Caki2 (cell line): ENCODE results near the gene MYMK. TPM values are rescaled to one million over a fixed set of nuclear protein-coding genes. Genes with fewer than 3 reads are reported as not detected.

Source experiments
- DNase-seq: peaks from one replicate; pipeline ENCODE4 v3.0.0-alpha.2; 2015; ENCODE audit warnings: low read depth
- in situ Hi-C: cut with HindIII; loops from 2 replicates; pipeline ENCODE4 v1.10.0; 2016; ENCODE audit warnings: low sequenced_read_pairs, low pct_unique_long_range_greater_than_20kb, mixed read lengths
- total RNA-seq: library from RNA; depleted of rRNA; stranded (reverse); fragments of >200 nt; shearing (Covaris generic); gene quantifications from 2 replicates; pipeline ENCODE4 v1.2.3, GENCODE V29; 2014; ENCODE audit warnings: low replicate concordance

MYMK gene
- total RNA-seq, 1 experiment from 2014 or later = not detected

DNA sequence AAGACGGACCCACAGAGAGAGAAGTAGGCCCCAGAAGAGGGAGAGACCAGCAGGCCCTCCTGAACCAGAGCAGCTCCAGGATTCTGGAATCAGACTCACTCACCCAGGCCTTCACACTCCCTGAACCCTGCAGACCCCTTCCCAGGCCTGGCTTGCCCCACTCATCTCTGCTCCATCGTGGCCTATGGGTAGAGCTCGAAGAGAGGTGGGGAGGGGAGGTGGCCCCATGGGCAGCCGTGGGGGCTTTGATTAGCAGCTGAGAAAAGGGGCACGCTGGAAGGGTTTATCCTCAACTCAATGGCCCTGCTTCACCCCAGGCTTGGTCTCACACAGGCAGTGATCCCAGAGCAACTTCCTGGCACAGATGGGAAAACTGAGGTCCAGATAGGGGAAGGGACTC lies 613 bp downstream of the MYMK start:
- in situ Hi-C loops = no loop called here
- no peak for DNase-seq

DNA sequence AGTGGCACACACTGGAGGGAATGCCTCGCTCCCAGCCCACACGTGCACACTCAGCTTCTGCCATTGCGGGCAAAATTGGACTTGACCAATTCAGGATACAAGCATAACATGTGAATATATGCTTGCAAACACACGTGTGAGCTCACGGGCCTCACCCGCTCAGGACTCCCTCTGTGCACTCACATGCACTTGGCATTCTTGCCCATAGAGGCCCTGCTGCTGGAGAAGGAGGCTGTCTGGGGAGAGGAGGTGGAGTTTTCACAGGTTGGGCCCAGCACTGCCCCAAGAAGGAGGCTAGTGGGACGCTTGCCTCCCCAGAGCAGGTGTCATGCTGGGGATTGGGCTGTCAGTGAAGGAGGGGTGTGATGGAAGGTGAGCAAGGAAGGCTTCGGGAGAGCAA lies 1.7 kb downstream of the MYMK start:
- in situ Hi-C loops = no loop called here
- no peak for DNase-seq

DNA sequence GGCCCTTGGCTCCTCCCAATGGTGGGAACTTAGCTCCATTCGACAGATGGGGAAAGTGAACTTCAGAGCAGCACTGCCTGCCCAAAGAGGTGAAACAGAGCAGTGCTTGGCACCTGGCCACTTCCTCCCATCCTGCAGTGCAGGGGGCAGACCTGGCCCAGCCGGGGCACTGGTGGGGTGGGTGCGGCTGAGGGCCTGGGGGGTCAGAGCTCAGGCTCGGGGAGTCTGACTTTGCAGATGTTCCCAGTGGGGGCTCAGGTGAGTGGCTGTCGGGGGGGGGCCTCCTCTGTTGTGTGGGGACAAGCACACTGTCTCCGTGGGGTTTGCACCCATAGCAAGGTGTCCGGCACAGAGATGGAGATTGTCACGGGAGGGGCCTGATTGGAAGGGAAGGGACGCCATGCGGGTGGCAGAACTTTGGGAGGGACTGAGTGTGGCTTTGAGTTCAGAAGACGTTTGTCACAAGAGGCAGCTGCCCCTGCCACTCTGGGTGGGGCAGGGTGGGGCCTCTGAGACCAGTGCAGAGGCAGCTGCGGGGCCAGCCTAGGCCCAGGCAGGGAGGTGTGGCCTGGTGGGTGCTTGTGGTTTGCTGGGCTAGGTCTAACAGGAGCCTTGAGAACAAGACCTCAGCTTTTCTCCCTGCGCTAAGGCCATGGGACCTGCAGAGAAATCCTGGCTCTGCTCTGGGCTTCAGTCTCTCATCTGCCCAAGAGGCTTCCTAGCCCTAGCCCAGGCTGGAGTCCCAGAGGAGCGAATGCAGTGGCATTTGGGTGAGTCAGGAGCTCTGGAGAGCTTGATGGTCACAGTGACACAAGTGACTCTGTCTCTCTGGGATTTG lies 2.5 kb downstream of the MYMK start:
- DNase-seq = no peak
- in situ Hi-C loops = no loop called here

DNA sequence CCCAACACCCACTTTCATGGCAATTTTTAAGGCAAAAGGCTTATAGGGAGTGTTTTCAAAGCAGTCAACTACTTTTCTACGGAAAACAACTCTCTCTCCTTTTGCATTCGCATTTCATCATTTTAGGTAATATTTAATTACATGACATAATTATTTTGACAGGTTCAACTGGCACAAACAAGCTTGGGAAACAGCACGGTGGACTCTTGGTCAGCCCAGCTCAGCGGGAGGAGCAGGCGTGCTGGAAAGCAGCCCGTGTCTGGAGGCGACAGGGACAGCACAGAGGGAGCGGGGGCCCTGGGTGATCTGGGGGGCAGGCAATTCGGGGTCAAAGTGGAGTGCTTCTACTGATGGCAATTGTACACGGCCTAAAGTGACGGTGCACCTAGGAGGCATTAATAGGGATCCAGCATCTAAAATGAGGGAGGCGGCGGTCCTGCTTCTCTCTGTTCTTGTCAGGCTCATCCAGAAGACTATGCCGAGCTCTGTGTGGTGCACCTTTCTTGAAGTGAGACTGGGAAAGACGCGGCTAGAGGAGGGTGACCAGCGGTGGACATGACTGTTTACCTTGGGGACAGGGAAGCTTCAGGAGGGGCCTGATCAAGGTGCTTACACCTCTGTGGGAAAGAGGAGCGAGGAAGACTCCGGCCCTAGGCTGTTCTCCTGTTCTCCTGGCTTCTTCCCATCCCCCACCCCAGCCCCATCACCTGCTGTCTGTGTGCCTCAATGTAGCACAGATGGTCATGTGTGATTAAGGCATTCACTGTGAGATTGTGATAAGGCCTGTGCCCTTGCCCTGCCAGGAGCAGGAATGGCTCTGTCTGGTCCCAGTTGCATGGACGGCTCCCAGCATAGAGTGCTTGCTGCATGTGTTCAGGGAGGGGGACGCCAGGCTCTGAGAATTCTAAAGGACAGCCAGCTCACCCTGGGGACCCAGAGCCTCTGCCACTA lies 3.4 kb downstream of the MYMK start:
- in situ Hi-C loops = no loop called here
- DNase-seq = no peak

DNA sequence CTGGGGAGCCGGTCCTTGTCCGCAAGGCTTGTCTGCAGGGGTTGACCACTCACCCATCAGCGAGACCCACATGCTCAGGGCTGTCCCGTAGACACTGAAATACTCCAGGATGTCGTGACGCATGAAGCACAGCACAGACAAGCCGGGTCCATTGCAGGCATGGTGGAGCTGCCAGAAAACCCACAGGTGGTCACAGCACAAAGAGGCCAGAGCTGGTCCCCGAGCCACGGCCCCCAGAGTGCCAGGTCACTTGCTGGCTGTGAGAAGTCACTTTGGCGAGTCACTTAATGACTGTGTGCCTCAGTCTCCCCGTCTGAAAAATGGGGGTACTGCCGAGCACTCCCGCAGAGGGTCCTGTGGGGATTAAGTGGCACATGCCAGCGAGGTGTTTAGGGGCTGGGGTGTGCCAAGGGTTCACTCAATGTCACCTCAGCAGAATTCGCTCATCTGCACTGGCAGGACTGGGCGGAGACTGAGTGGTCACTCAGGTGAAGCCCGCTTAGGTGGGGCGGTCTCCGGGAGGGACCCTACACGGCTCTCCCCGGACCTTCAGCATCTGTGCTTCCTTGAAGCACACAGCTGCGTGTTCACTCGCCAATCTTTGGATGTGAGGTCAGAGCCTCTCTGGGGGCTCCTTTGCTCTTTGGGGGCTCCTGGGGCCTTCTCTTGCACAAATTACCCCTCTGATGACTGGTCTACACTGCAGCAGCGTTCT lies 4.5 kb downstream of the MYMK start:
- in situ Hi-C loops = no loop called here
- DNase-seq = no peak

DNA sequence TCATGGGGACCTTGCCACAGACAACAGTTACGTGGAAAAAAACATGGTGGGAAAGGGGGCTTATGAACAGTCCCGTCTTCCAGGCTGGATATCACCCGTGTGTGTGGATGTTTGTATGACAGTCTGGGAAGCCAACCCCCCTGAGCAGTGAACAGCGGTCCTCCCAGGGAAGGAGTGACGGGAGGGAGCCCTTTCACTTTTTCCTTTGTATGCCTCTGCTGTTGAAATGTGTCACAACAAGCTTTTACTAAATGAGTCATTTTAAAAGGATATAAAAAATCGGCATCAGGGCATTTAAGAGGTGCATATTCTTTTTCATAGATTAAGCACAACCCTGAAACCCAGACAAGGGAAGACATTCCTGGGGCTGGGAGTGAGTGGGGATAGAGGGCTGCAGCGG lies 5.1 kb downstream of the MYMK start:
- no peak for DNase-seq
- in situ Hi-C loops = no loop called here

DNA sequence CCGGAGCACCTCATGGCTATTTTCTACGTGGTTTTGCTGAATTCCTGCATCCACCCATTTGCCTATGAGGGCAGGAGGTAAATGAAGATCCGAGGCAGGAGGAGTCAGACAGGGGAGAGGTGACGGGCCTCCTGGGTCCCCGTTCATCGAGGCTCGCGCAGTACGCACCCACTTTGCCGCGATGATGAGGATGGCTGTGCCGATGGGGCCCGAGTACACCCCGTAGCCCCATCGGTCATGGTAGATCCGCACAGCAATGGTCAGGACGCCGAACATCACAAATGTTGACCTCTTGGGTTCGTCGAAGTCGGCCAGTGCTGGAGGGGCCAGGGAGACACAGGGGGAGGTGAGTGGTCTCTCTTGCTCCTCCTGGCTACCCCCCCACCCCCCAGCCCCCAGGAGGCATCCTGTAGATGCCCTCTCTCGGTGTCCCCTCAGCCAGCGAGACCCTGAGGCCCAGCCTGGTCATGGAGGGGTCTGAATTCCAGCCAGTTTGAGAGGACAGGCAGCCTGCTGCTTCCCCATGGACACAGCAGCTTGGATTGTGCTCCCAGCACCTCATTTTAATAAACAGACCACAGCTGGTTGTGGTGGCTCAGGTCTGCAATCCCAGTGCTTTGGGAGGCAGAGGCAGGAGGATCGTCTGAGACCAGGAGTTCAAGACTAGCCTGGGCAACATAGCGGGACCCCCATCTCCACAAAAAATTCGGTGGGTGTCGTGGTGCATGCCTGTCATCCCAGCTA lies 5.9 kb downstream of the MYMK start:
- in situ Hi-C loops = no loop called here
- DNase-seq = no peak

DNA sequence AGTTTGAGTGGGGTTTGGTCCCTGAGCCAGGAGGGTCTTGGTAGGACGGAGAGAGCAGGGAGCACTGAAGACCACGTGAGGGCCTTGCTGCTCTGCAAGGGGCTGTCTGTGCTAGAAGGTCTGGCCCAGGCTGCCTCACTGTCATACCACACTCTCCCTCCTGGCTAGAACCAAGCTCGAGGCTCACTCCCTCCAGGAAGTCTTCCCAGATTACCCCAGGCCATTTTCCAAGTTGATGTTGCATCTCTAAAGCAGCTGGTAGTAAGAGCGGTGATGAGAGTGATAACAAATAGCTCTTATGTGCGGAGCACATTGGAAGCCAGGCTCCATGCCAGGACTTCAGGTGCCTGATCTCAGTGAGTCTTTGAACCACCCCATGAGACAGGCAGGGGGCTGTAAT lies 6.6 kb downstream of the MYMK start:
- in situ Hi-C loops = no loop called here
- DNase-seq = no peak

DNA sequence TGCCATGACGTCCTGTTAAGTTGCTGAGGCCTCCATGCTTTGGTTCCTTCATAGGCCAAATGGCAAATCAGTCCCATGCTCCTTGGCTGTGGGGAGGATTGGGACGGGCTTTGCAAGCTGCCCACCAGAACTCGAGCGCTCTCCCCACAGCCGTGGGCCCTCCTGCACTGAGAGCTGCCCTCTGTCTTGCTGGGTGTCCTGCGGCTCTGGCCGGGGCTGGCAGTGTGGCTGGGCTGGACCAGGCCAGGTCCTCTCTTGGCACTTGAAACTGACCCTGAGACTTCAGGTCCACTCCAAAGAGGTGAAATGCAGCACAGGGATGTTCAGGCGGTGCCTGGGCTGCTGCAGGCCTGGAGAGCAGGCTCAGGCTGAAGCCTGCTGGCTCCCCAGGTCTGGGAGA lies 7.0 kb downstream of the MYMK start:
- in situ Hi-C loops = no loop called here

DNA sequence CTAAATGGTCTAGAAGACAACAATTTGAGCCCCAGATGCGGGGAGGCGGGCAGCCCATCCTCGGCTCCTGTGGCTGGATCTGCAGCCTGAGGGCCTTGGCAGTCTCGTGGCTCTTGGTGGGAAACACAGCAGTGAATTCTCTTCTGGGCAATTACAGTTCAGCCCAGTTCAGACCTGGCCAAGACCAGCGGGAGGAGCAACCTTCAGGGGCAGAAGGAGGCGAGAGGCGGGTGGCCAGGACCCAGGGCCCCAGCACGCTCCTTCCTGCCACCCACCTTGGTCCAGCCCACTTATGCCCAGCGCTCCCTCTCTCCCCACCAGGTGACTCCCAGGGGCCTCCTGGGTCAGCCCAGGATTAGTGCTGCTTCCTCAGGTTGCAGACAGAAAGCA lies 7.8 kb downstream of the MYMK start:
- in situ Hi-C loops = no loop called here
- no peak for DNase-seq

More for the DNA sequence above, 7.0 kb downstream of the MYMK start:
- no peak for DNase-seq

DNA sequence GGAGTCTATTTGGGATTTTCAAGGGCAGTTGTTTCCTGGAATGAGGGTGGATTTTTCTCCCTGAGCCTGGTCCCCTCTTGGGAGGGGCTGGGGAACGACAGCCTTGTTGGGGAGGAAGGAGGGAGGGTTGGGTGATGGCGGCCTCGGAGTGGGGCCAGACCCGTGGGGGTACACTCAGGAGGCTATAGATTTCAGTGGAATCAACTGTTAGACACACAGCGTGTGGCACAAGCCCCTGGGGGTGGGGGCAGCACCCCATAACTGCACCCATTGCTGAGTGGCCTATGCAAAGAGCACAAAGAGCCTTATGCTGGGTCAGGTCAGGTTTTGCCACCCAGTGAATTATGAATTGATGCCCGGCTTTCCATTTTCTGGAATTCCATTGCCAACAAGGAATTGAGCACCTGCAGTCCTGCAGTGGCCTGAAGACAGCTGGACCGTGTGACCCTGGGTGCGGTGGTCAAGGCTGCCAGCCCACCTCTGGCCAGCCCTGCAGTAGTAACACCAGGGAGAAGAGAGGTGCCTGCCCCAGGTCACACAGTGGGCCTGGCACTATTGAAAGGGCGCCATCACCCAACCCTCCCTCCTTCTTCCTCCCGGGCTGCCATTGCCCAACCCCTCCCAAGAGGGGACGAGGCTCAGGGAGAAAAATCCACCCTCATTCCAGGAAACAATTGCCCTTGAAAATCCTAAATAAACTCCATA lies 8.4 kb downstream of the MYMK start:
- DNase-seq = no peak
- in situ Hi-C loops = no loop called here

DNA sequence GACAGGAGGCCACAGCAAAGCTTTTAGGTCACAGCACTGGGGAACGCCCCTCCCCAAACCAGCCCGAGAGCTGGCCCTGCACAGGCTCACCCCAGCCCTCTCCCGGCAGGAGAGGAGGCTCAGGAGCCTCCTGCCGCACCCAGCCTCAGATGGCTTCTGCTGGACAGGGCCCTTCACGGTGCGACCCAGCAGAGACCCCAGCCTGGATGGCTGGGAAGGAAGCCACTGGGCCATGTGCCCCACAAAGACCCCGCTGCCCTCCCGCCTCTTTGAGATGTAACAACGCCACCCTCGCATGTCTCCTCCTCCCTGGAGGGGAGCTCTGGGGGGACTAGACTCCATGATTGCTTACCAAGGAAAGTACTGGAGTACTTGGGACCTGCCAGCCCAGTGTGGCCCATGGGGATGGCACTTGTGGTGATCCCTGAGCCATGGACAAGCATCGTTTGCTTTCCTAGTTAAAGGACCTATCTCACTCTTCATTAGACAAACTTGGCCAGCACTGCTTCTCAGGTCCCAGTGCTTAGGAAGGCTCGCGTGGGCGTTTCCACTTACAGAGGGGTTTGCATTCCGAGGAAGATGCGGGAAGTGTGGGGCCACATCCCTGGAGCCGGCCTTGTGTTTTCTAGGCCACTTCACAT lies 9.0 kb downstream of the MYMK start:
- DNase-seq = no peak
- in situ Hi-C loops = no loop called here

DNA sequence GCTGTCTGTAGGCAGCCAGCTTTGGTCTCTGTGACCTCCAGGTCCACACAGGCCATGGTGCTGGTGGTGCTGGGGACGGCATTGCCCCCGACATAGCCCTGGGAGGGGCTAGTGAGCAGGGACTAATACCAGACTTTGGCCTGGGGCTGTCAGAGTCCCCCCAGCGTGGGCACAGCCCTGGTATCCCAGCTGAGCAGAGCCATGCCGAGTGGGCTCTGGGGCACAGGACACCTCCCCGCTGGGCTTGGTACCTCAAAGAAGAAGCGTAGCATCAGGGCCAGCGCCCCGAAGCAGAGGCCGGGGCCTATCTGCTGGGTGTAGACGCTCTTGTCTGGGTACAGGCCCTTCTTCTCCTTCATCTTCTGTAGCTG lies 9.5 kb downstream of the MYMK start:
- no peak for DNase-seq
- in situ Hi-C loops = no loop called here

DNA sequence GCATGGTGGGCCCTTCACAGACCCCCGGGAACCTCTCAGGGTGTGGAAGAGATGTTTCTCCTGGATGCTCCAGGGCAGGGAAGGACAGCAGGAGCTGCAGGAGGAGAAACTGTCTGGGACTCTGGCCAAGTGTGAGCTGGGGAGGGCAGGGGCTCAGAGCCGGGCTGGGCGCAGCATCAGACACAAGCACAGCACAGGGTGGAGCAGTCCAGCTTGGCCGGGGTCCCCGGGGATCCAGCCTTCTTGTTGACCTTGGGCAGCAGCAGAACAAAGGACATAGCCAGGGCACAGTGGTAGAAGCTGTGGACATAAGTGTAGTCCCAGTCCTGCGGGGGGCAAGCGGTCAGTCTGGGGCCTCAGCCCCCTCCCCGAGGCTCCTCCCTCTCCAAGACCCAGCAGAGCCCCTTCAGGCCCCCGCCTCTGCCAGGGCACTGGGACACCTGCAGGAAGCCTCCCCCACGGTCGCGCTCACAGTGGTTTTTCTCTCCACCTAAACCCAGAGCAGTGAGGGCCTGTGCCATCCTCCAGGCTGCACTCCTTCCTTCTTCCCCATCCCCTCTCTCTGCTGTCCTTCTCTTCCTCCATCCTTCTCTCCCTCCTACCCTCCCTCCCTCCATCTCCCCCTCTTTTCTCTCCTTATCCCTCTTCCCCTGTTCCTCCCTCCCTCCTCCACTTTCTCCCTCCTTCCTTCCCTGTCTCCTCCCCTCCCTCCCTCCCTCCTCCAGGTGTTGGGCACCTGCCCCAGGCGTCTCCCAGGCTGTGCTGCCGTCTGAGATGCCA lies 10.1 kb downstream of the MYMK start:
- in situ Hi-C loops = no loop called here

DNA sequence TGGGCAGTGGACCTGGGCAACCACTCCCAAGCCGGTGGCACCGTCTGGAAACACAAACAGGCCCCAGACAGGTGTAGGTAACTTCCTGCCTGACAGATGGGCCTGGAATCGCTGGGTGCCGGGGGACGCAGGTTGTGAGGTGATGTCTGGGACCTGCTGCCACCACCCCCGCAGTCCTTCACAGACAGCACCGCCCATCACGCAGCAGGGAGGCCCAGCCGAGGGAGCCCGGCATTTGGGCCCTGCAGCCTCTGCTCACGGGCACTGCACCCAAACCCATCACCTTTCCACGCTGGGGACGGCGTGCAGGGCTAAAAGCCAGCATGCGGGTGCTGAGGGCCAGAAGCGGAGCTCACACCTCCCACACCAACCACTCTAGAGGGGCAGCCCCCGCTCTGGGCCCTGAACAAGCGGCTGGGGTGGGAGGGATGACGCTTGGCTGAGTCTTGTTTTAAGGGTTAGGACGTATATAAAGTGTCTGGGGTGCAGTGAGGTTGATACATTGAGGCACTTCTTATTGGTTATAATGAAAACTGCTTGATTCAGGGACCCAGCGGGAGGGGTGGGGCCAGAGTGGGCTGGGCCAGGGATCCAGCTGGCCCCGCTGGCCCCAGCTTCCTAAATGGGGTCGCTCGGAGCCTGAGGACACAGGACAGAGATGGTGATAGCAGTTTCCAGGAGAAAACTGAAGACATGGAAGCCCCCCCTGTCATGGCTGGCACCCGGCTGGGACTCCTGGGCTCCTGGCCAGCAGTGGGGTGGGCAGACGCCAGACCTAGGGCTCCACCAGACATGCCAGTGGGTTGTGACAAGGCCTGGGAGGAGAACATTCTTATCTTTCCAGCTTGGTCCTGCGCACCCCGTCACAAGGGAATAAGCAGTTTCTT lies 11.3 kb downstream of the MYMK start:
- DNase-seq = no peak
- in situ Hi-C loops = no loop called here

More for the DNA sequence above, 10.1 kb downstream of the MYMK start:
- no peak for DNase-seq
